ENCODE data around the gene SETD7. TPM values are rescaled to one million over a fixed set of nuclear protein-coding genes. Genes with fewer than 3 reads are reported as not detected.

SETD7 gene
- total RNA-seq, 5 donors from 2014 or later (not counting 1 experiment from before 2014, with no cell fraction given) = 6.5 to 17.5 (median 10.3) TPM

DNA sequence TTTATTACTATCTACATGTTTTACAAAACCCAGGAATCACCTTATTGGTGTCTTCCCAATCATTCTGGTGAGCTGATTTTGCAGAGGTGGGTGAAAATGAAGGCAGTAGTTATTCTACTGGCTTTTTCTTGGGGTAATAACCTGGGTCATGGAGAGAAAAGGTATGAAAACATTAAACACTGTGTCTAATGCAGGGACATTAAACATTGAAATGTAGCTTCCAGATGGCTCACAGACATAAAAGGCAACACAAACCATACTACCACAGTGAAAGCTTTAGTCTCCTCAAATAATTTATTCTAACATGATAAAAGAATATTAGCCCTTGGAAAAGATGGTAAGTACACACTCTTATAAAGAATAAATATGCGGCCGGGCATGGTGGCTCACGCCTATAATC lies 8.0 kb downstream of the SETD7 start:
- Histone ChIP-seq H3K27ac (ENCODE audit: low read length) (no peak overlapping the region), H3K4me3 (ENCODE audit: control insufficient read depth in 1 of 2, extremely low read depth in 1 of 2, low read length in 1 of 2) (no peak overlapping the region), H3K9me3 (no peaks in the 10 kb centered on the region), H3K4me1 (ENCODE audit: control insufficient read depth in 1 of 2, extremely low read depth in 1 of 2, insufficient read depth in 2 of 2, low read length in 2 of 2) (no peaks in the 10 kb centered on the region), H3K36me3 (ENCODE audit: control insufficient read depth in 2 of 2, extremely low read depth in 1 of 2, insufficient read depth in 1 of 2, low read length in 1 of 2) (peaks cover 0 to 6% of the 10 kb centered on the region in 2 donors), H3K27me3 (replicated peaks in 1 of 2; ENCODE audit: control insufficient read depth in 2 of 2, extremely low read depth in 1 of 2, insufficient read depth in 2 of 2, low read length in 1 of 2) (no peaks in the 10 kb centered on the region)
- no peak for ATAC-seq (replicated peaks in 1 of 4)
- Mint-ChIP-seq H3K36me3 (peaks cover 19% of the 10 kb centered on the region), H3K4me3 (no peak overlapping the region), H3K9me3 (no peaks in the 10 kb centered on the region), H3K27ac (no peak overlapping the region), H3K4me1 (peaks cover 0 to 25% (median 14%) of the 10 kb centered on the region in 3 donors), H3K27me3 (no peaks in the 10 kb centered on the region)
- DNase-seq = no peak
- ChIA-PET POLR2A (interaction anchor here in 1 of 2 donors (0.5 kb wide), 1 partner anchor 81 kb away, joined by 6 read pairs; no protein-coding TSS in a partner anchor), CTCF (no interaction called here)
- no CpG with 5 or more reads among the region's 3 CpGs for WGBS (ENCODE audit: insufficient coverage)

DNA sequence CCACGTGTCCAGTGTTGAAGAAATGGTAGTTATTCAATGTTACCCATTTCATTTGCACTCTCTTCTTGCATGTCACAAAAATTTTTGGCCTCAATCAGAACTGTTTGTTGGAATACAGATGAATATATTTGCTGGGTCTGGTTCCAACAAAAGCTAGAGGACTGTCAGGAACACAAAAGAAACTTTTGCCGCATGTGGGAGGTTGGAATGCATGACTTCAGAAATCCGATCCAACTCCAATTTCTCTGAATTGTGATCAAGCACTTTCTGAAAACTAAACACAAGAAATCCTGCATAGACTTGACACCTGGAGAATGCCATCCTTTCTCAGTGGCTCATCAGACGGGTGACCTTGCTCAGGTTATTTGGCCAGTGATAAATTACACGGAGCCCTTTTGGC lies 15.4 kb downstream of the SETD7 start:
- H3K4me3 Mint-ChIP-seq = no peak overlapping the region
- H3K9me3 Mint-ChIP-seq = no peaks in the 10 kb centered on the region
- Histone ChIP-seq H3K4me1 (ENCODE audit: control insufficient read depth in 1 of 2, extremely low read depth in 1 of 2, insufficient read depth in 2 of 2, low read length in 2 of 2) (no peaks in the 10 kb centered on the region), H3K27ac (ENCODE audit: low read length) (no peak overlapping the region), H3K4me3 (ENCODE audit: control insufficient read depth in 1 of 2, extremely low read depth in 1 of 2, low read length in 1 of 2) (no peak overlapping the region), H3K9me3 (no peaks in the 10 kb centered on the region), H3K27me3 (replicated peaks in 1 of 2; ENCODE audit: control insufficient read depth in 2 of 2, extremely low read depth in 1 of 2, insufficient read depth in 2 of 2, low read length in 1 of 2) (no peaks in the 10 kb centered on the region), H3K36me3 (ENCODE audit: control insufficient read depth in 2 of 2, extremely low read depth in 1 of 2, insufficient read depth in 1 of 2, low read length in 1 of 2) (no peaks in the 10 kb centered on the region)
- peaks cover 27% of the 10 kb centered on the region for H3K36me3 Mint-ChIP-seq
- 80% methylated on average over 1 of the region's 5 CpGs for WGBS (ENCODE audit: insufficient coverage)
- ATAC-seq (replicated peaks in 1 of 4) (no peak), DNase-seq (no peak)
- no peak overlapping the region for H3K27ac Mint-ChIP-seq
- H3K27me3 Mint-ChIP-seq = no peaks in the 10 kb centered on the region
- ChIA-PET POLR2A (no interaction called here), CTCF (interaction anchor here in 1 of 2 donors (1.1 kb wide), 1 partner anchor 43 kb away, joined by 3 read pairs; no protein-coding TSS in a partner anchor)
- H3K4me1 Mint-ChIP-seq = no peaks in the 10 kb centered on the region

DNA sequence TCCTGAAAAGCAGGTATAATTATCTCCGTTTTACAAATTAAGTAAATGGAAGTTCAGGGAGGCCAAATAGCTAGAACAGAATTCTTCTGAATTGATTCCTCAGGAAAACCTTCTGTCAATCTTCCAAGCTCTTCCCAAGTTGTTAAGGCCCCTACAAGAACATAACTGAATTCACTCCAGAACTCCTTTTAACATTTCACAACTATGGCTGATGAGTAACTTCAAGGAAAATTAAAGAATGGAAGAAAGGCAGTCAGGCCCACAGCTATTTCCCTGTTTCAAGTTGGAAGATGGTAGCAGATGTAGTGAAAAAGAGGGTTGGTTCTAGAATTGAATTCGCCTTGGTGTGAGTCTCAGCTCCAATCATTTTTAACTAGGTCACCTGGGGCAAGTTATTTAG lies 15.9 kb downstream of the SETD7 start:
- ChIA-PET CTCF (interaction anchor here (0.6 kb wide), 2 partner anchors 11 to 69 kb away, joined by 3 to 6 read pairs; no protein-coding TSS in a partner anchor), POLR2A (no interaction called here)

DNA sequence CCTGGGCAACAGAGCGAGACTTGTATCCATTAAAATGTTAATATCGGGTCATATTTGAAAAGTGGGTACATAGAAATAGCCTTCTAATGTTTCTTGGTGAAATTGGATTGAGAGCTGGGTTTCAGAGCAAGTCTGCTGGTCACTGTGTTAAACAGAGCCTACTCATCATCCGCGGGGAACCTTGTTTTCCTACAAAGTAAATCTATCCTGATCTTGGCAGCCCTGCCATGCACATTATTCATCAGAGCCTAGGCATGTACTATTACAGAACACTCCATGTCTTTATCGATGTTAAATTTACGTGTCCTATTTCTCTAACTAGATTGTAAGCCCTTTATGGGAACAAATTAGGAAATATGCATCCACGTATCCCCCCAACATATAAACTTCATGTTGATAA lies 18.7 kb downstream of the SETD7 start:
- ATAC-seq (replicated peaks in 1 of 4) (no peak), DNase-seq (no peak)
- Mint-ChIP-seq H3K36me3 (peaks cover 24% of the 10 kb centered on the region), H3K27me3 (no peaks in the 10 kb centered on the region), H3K27ac (no peak overlapping the region), H3K4me3 (no peak overlapping the region), H3K4me1 (no peaks in the 10 kb centered on the region), H3K9me3 (no peaks in the 10 kb centered on the region)
- CTCF ChIA-PET = no interaction called here
- Histone ChIP-seq H3K9me3 (no peaks in the 10 kb centered on the region), H3K36me3 (ENCODE audit: control insufficient read depth in 2 of 2, extremely low read depth in 1 of 2, insufficient read depth in 1 of 2, low read length in 1 of 2) (no peaks in the 10 kb centered on the region), H3K4me1 (ENCODE audit: control insufficient read depth in 1 of 2, extremely low read depth in 1 of 2, insufficient read depth in 2 of 2, low read length in 2 of 2) (no peaks in the 10 kb centered on the region), H3K4me3 (ENCODE audit: control insufficient read depth in 1 of 2, extremely low read depth in 1 of 2, low read length in 1 of 2) (no peak overlapping the region), H3K27me3 (replicated peaks in 1 of 2; ENCODE audit: control insufficient read depth in 2 of 2, extremely low read depth in 1 of 2, insufficient read depth in 2 of 2, low read length in 1 of 2) (no peaks in the 10 kb centered on the region), H3K27ac (ENCODE audit: low read length) (no peak overlapping the region)
- WGBS (ENCODE audit: insufficient coverage) = 92% methylated on average over 2 of the region's 7 CpGs
- POLR2A ChIA-PET = interaction anchor here in 1 of 2 donors (0.7 to 0.8 kb wide), 2 partner anchors 14 to 76 kb away, joined by 3 to 4 read pairs; no protein-coding TSS in a partner anchor

More for the DNA sequence above, 15.9 kb downstream of the SETD7 start:
- no peak for DNase-seq
- no peaks in the 10 kb centered on the region for H3K9me3 ChIP-seq
- Mint-ChIP-seq H3K27me3 (no peaks in the 10 kb centered on the region), H3K36me3 (peaks cover 27% of the 10 kb centered on the region), H3K4me1 (no peaks in the 10 kb centered on the region), H3K4me3 (no peak overlapping the region), H3K9me3 (no peaks in the 10 kb centered on the region), H3K27ac (no peak overlapping the region)
- H3K36me3 ChIP-seq (ENCODE audit: control insufficient read depth in 2 of 2, extremely low read depth in 1 of 2, insufficient read depth in 1 of 2, low read length in 1 of 2) = no peaks in the 10 kb centered on the region
- 100% methylated on average over 1 of the region's 2 CpGs for WGBS (ENCODE audit: insufficient coverage)
- no peak for ATAC-seq (replicated peaks in 1 of 4)
- no peaks in the 10 kb centered on the region for H3K27me3 ChIP-seq (replicated peaks in 1 of 2; ENCODE audit: control insufficient read depth in 2 of 2, extremely low read depth in 1 of 2, insufficient read depth in 2 of 2, low read length in 1 of 2)
- no peaks in the 10 kb centered on the region for H3K4me1 ChIP-seq (ENCODE audit: control insufficient read depth in 1 of 2, extremely low read depth in 1 of 2, insufficient read depth in 2 of 2, low read length in 2 of 2)
- no peak overlapping the region for H3K27ac ChIP-seq (ENCODE audit: low read length)
- no peak overlapping the region for H3K4me3 ChIP-seq (ENCODE audit: control insufficient read depth in 1 of 2, extremely low read depth in 1 of 2, low read length in 1 of 2)

DNA sequence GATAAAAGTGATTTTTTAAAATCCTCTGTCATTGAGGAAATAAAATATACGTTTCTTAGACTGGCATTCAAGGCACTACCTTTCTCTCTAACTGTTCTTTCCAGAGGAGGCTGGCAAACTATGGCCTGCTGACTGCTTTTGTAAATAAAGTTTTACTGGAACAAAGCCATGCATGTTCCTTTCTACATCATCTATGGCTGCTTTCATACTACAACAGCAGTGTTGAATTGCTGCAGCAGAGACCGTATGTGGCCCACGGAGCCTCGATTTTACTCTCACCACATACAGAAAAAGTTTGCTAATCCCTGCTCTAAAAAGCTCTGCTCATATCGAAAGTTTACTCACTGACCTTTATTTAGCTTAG lies 20.2 kb downstream of the SETD7 start:
- Histone ChIP-seq H3K36me3 (ENCODE audit: control insufficient read depth in 2 of 2, extremely low read depth in 1 of 2, insufficient read depth in 1 of 2, low read length in 1 of 2) (no peaks in the 10 kb centered on the region), H3K27ac (ENCODE audit: low read length) (no peak overlapping the region), H3K27me3 (replicated peaks in 1 of 2; ENCODE audit: control insufficient read depth in 2 of 2, extremely low read depth in 1 of 2, insufficient read depth in 2 of 2, low read length in 1 of 2) (no peaks in the 10 kb centered on the region), H3K9me3 (no peaks in the 10 kb centered on the region), H3K4me1 (ENCODE audit: control insufficient read depth in 1 of 2, extremely low read depth in 1 of 2, insufficient read depth in 2 of 2, low read length in 2 of 2) (no peaks in the 10 kb centered on the region), H3K4me3 (ENCODE audit: control insufficient read depth in 1 of 2, extremely low read depth in 1 of 2, low read length in 1 of 2) (no peak overlapping the region)
- H3K27me3 Mint-ChIP-seq = no peaks in the 10 kb centered on the region
- H3K27ac Mint-ChIP-seq = no peak overlapping the region
- DNase-seq (no peak), ATAC-seq (replicated peaks in 1 of 4) (no peak)
- WGBS (ENCODE audit: insufficient coverage) = 87% methylated on average over 3 of the region's 5 CpGs
- POLR2A ChIA-PET = no interaction called here
- H3K9me3 Mint-ChIP-seq = no peaks in the 10 kb centered on the region
- H3K4me1 Mint-ChIP-seq = peaks cover 0 to 1% (median 1%) of the 10 kb centered on the region in 3 donors
- H3K36me3 Mint-ChIP-seq = peaks cover 14% of the 10 kb centered on the region
- H3K4me3 Mint-ChIP-seq = no peak overlapping the region
- CTCF ChIA-PET = no interaction called here

DNA sequence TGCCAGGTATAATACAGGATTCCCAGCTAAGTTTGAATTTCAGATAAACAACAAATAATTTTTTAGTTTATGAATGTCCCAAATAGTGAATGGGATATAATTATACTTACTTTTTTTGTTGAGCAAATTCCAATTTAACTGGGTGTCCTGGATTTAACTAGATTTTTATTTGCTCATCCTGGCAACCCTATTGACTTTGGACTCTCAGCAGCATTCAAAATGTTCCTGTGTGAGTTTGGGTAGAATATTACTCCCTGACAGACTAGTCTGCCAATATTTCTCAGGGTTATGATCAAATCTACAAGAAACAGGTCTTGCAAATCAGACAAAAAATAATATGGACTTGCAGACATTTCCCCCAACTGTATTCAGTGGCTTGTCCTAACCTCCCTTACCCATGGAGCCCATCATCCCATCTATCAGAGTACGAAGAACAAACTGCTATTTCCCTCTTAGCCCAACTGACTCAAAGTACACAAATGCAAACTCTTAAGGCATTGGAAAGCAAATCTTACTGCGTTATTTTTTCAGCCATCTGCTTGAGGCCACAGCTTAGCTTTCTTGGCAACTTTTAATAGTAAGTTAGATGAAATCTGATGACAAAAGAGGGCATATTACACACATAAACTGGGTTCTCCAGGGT lies 20.7 kb downstream of the SETD7 start:
- no peak for DNase-seq
- H3K27me3 Mint-ChIP-seq = no peaks in the 10 kb centered on the region
- no peaks in the 10 kb centered on the region for H3K4me1 ChIP-seq (ENCODE audit: control insufficient read depth in 1 of 2, extremely low read depth in 1 of 2, insufficient read depth in 2 of 2, low read length in 2 of 2)
- peaks cover 13% of the 10 kb centered on the region for H3K36me3 Mint-ChIP-seq
- ChIA-PET CTCF (interaction anchor here in 1 of 2 donors (1.7 kb wide), 1 partner anchor 505 kb away, joined by 7 read pairs; no protein-coding TSS in a partner anchor), POLR2A (interaction anchor here in 1 of 2 donors (0.7 kb wide), 1 partner anchor 505 kb away, joined by 3 read pairs; no protein-coding TSS in a partner anchor)
- H3K9me3 ChIP-seq = no peaks in the 10 kb centered on the region
- peaks cover 0 to 3% (median 3%) of the 10 kb centered on the region in 3 donors for H3K4me1 Mint-ChIP-seq
- H3K27ac Mint-ChIP-seq = no peak overlapping the region
- no peak overlapping the region for H3K4me3 Mint-ChIP-seq
- H3K27ac ChIP-seq (ENCODE audit: low read length) = no peak overlapping the region
- H3K9me3 Mint-ChIP-seq = no peaks in the 10 kb centered on the region
- H3K36me3 ChIP-seq (ENCODE audit: control insufficient read depth in 2 of 2, extremely low read depth in 1 of 2, insufficient read depth in 1 of 2, low read length in 1 of 2) = no peaks in the 10 kb centered on the region
- H3K4me3 ChIP-seq (ENCODE audit: control insufficient read depth in 1 of 2, extremely low read depth in 1 of 2, low read length in 1 of 2) = no peak overlapping the region
- 83% methylated on average over 1 of the region's 2 CpGs for WGBS (ENCODE audit: insufficient coverage)
- no peak for ATAC-seq (replicated peaks in 1 of 4)
- no peaks in the 10 kb centered on the region for H3K27me3 ChIP-seq (replicated peaks in 1 of 2; ENCODE audit: control insufficient read depth in 2 of 2, extremely low read depth in 1 of 2, insufficient read depth in 2 of 2, low read length in 1 of 2)
